MM.1S (cell line): ENCODE results near the gene CDH4.

Experiments
- DNase-seq: peaks from one replicate; pipeline ENCODE4 v3.0.0-alpha.2; 2015
- H2AFZ ChIP-seq: fragments of 300-600 bp; sonication (generic); 2 replicates; pipeline ENCODE4 v1.6.0; 2016; ENCODE audit warnings: antibody characterized with exemption, low read length
- H3F3A ChIP-seq: fragments of 300-600 bp; sonication (generic); 2 replicates; pipeline ENCODE4 v1.6.1; 2016; ENCODE audit warnings: mild to moderate bottlenecking, antibody characterized with exemption, low read length, moderate library complexity, mixed read lengths; ENCODE audit not compliant: insufficient read depth
- H3K27ac ChIP-seq: fragments of 300-600 bp; sonication (generic); 2 replicates; pipeline ENCODE4 v1.5.1; 2016; ENCODE audit warnings: mild to moderate bottlenecking, low read length
- H3K27me3 ChIP-seq: fragments of 300-600 bp; sonication (generic); replicated peaks from 2 replicates; pipeline ENCODE4 v1.6.0; 2016; ENCODE audit warnings: low read length; ENCODE audit not compliant: insufficient read depth
- H3K36me3 ChIP-seq: fragments of 300-600 bp; sonication (generic); replicated peaks from 2 replicates; pipeline ENCODE4 v1.6.1; 2016; ENCODE audit warnings: mild to moderate bottlenecking, low read length, mixed read lengths; ENCODE audit not compliant: insufficient read depth
- H3K4me1 ChIP-seq: fragments of 300-600 bp; sonication (generic); 2 replicates; pipeline ENCODE4 v1.6.1; 2016; ENCODE audit warnings: low read length, mixed read lengths
- H3K4me2 ChIP-seq: fragments of 300-600 bp; sonication (generic); 2 replicates; pipeline ENCODE4 v1.6.0; 2016; ENCODE audit warnings: low read depth, low read length
- H3K4me3 ChIP-seq: fragments of 300-600 bp; sonication (generic); 2 replicates; pipeline ENCODE4 v1.5.1; 2016; ENCODE audit warnings: low read length, mixed read lengths
- H3K79me2 ChIP-seq: fragments of 300-600 bp; sonication (generic); 2 replicates; pipeline ENCODE4 v1.6.1; 2016; ENCODE audit warnings: mixed run types, low read length, mixed read lengths
- H3K9ac ChIP-seq: fragments of 300-600 bp; sonication (generic); 2 replicates; pipeline ENCODE4 v1.6.1; 2016; ENCODE audit warnings: low read length, mixed read lengths
- H3K9me2 ChIP-seq: fragments of 300-600 bp; sonication (generic); replicated peaks from 2 replicates; pipeline ENCODE4 v1.6.1; 2016; ENCODE audit warnings: mild to moderate bottlenecking, low read length, mixed read lengths; ENCODE audit not compliant: insufficient read depth
- H3K9me3 ChIP-seq: fragments of 300-600 bp; sonication (generic); replicated peaks from 2 replicates; pipeline ENCODE4 v1.6.1; 2016; ENCODE audit warnings: mild to moderate bottlenecking, low read length, mixed read lengths; ENCODE audit not compliant: insufficient read depth
- H4K20me1 ChIP-seq: fragments of 300-600 bp; sonication (generic); 2 replicates; pipeline ENCODE4 v1.6.1; 2016; ENCODE audit warnings: mild to moderate bottlenecking, low read length, moderate library complexity, mixed read lengths; ENCODE audit not compliant: insufficient read depth
- CTCF ChIP-seq: fragments of 300-600 bp; sonication (generic); IDR thresholded peaks from 2 replicates; pipeline ENCODE4 v1.5.1; 2016; ENCODE audit warnings: antibody characterized with exemption, low read length, mixed read lengths
- EZH2 ChIP-seq: fragments of 300-600 bp; sonication (generic); optimal IDR thresholded peaks from 2 replicates; pipeline ENCODE3; 2017; ENCODE audit warnings: low read depth, mild to moderate bottlenecking, antibody characterized with exemption, low read length, mixed read lengths
- EZH2phosphoT487 ChIP-seq: fragments of 300-600 bp; sonication (generic); IDR thresholded peaks from 2 replicates; pipeline ENCODE4 v1.6.1; 2018; ENCODE audit warnings: antibody characterized with exemption, low read length

The CDH4 gene

DNA sequence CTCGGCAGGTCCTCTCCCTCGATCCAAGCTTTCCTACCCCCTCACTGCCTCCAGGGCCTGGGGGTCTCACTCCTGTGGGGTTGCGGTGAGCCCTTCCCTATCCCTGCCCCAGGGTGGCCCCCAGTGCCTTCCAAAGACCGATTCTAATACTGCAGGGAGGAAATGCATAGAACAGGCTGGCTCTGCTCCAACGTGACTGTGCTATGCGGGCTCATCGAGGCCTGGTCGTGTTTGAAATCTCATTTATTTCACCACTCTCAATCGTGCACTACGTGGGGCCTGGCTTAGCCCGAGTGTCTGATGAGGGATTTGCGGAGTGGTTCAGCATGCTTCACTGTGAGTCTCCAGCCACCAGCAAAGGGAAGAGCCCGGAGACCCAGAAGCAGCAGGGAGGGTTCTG is 60.9 kb downstream of the CDH4 start:
- no peak for DNase-seq
- H3F3A ChIP-seq: no peaks in the 10 kb centered on the region
- no peak overlapping the region for H2AFZ ChIP-seq
- H3K9me2 ChIP-seq: no peaks in the 10 kb centered on the region
- no peaks in the 10 kb centered on the region for H3K36me3 ChIP-seq
- no peak overlapping the region for H3K4me2 ChIP-seq
- H3K4me1 ChIP-seq: peaks cover 7% of the 10 kb centered on the region; the same call in 1 of the 2 replicates
- no peaks in the 10 kb centered on the region for H3K9me3 ChIP-seq
- H4K20me1 ChIP-seq: no peaks in the 10 kb centered on the region
- no peak overlapping the region for H3K27ac ChIP-seq
- H3K9ac ChIP-seq: no peak overlapping the region
- H3K27me3 ChIP-seq: peaks cover 73% of the 10 kb centered on the region
- H3K79me2 ChIP-seq: no peaks in the 10 kb centered on the region
- no peak for TF ChIP-seq EZH2
- TF ChIP-seq EZH2phosphoT487: no peak
- no peak for TF ChIP-seq CTCF
- no peak overlapping the region for H3K4me3 ChIP-seq

DNA sequence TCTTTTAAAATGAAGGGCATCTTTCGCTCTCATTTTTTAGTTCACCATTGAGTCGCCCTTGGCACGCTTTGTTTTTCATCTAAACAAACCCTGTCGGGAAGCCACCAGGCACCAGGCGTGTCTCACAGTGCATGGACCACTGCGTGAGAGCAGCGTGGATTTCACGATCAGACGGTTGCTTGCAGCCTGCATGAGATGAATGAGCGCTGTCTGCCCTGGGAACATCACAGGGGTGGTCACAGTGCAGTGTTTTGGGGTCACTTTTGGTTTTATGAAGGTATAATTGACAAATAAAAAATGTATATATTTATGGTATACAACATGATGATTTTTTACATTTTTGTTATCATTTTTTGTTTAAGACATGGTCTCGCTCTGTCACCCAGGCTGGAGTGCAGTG is 61.3 kb downstream of the CDH4 start:
- H3K4me1 ChIP-seq: peaks cover 7% of the 10 kb centered on the region; the same call in 1 of the 2 replicates

GRCh38 chr20:61314326-61315010 is 62.4 kb downstream of the CDH4 start:
- H3K4me1 ChIP-seq: peaks cover 7% of the 10 kb centered on the region; the same call in 1 of the 2 replicates
- no peak overlapping the region for H3K4me3 ChIP-seq
- H3K9ac ChIP-seq: no peak overlapping the region
- no peaks in the 10 kb centered on the region for H3K36me3 ChIP-seq
- no peaks in the 10 kb centered on the region for H4K20me1 ChIP-seq
- H3K4me2 ChIP-seq: no peak overlapping the region
- H3K27me3 ChIP-seq: peaks cover 75% of the 10 kb centered on the region
- H2AFZ ChIP-seq: no peak overlapping the region
- H3F3A ChIP-seq: no peaks in the 10 kb centered on the region
- no peak overlapping the region for H3K27ac ChIP-seq
- H3K79me2 ChIP-seq: no peaks in the 10 kb centered on the region
- no peaks in the 10 kb centered on the region for H3K9me3 ChIP-seq
- TF ChIP-seq CTCF (no peak), EZH2phosphoT487 (no peak), EZH2 (no peak)
- DNase-seq: no peak
- H3K9me2 ChIP-seq: no peaks in the 10 kb centered on the region

More for the DNA sequence above, 61.3 kb downstream of the CDH4 start:
- Histone ChIP-seq H4K20me1 (no peaks in the 10 kb centered on the region), H3K36me3 (no peaks in the 10 kb centered on the region), H3K4me3 (no peak overlapping the region), H3K9ac (no peak overlapping the region), H3K27me3 (peaks cover 72% of the 10 kb centered on the region), H3K79me2 (no peaks in the 10 kb centered on the region), H3K27ac (no peak overlapping the region), H2AFZ (no peak overlapping the region), H3K9me3 (no peaks in the 10 kb centered on the region), H3F3A (no peaks in the 10 kb centered on the region), H3K9me2 (no peaks in the 10 kb centered on the region), H3K4me2 (no peak overlapping the region)
- TF ChIP-seq EZH2: no peak
- no peak for TF ChIP-seq CTCF
- no peak for TF ChIP-seq EZH2phosphoT487
- no peak for DNase-seq
